CD4-positive, alpha-beta memory T cell (primary cell): ENCODE data around the gene IFRD1. TPM values are rescaled to one million over a fixed set of nuclear protein-coding genes. Genes with fewer than 3 reads are reported as not detected.

Source experiments
- CTCF ChIA-PET: fragments of 350-600 bp; sonication (Branson Sonifier 250); formaldehyde crosslinking; loops from one replicate; lab custom pipeline; 2021; ENCODE audit warnings: inconsistent platforms; ENCODE audit not compliant: partially characterized antibody; lab: Charles Lee
- POLR2A ChIA-PET: fragments of 350-600 bp; sonication (Branson Sonifier 250); formaldehyde crosslinking; loops from one replicate; lab custom pipeline; 2021; ENCODE audit not compliant: partially characterized antibody; lab: Charles Lee
- DNase-seq, 5 donors: peaks; one replicate each; pipeline versions ENCODE4 v3.0.0 to v3.0.0-alpha.2; 2020 to 2022; ENCODE audit warnings: mixed read lengths in 1 of 5
- H3K27ac ChIP-seq: one replicate; pipeline ENCODE4 v1.7.0; 2013; ENCODE audit warnings: low read depth, low read length
- H3K27me3 ChIP-seq: 2 replicates; pipeline ENCODE4 v1.7.0; 2013; ENCODE audit warnings: mild to moderate bottlenecking, low read length, moderate library complexity; ENCODE audit not compliant: insufficient read depth
- H3K36me3 ChIP-seq: 2 replicates; pipeline ENCODE4 v1.7.0; 2013; ENCODE audit warnings: mild to moderate bottlenecking, low read length, moderate library complexity; ENCODE audit not compliant: insufficient read depth
- H3K4me1 ChIP-seq: 2 replicates; pipeline ENCODE4 v1.7.0; 2013; ENCODE audit warnings: mild to moderate bottlenecking, low read length, moderate library complexity; ENCODE audit not compliant: insufficient read depth
- H3K4me3 ChIP-seq, 2 donors: one replicate each; pipeline ENCODE4 v1.7.0; 2013; ENCODE audit warnings: low read length in 2 of 2, mild to moderate bottlenecking in 1 of 2
- H3K9me3 ChIP-seq, 2 donors: one replicate each; pipeline ENCODE4 v1.7.0; 2013; ENCODE audit warnings: low read length in 2 of 2, control low read depth in 1 of 2; ENCODE audit not compliant: control insufficient read depth in 1 of 2
- H3K27ac Mint-ChIP-seq, 7 donors: one replicate each; pipeline ENCODE4 v1.8.0; 2020 to 2021; ENCODE audit warnings: mixed read lengths in 7 of 7, mild to moderate bottlenecking in 6 of 7, inconsistent platforms in 3 of 7, moderate library complexity in 3 of 7
- H3K27me3 Mint-ChIP-seq, 2 donors: one replicate each; pipeline ENCODE4 v1.8.0; 2020 to 2021; ENCODE audit warnings: mixed read lengths in 2 of 2
- H3K36me3 Mint-ChIP-seq, 2 donors: one replicate each; pipeline ENCODE4 v1.8.0; 2020 to 2021; ENCODE audit warnings: mixed read lengths in 2 of 2, inconsistent platforms in 1 of 2, mild to moderate bottlenecking in 1 of 2
- H3K4me1 Mint-ChIP-seq, 4 donors: one replicate each; pipeline ENCODE4 v1.8.0; 2020 to 2021; ENCODE audit warnings: mixed read lengths in 4 of 4, mild to moderate bottlenecking in 1 of 4
- H3K4me3 Mint-ChIP-seq, 8 donors: one replicate each; pipeline ENCODE4 v1.8.0; 2020 to 2021; ENCODE audit warnings: mixed read lengths in 8 of 8, mild to moderate bottlenecking in 7 of 8, moderate library complexity in 6 of 8, inconsistent platforms in 3 of 8
- H3K9me3 Mint-ChIP-seq, 8 donors: one replicate each; pipeline ENCODE4 v1.8.0; 2020 to 2021; ENCODE audit warnings: mixed read lengths in 8 of 8, mild to moderate bottlenecking in 5 of 8, inconsistent platforms in 3 of 8, moderate library complexity in 1 of 8
- intact Hi-C: fragments of 100-400 bp; cut with micrococcal nuclease; formaldehyde crosslinking; loops from one replicate; pipeline ENCODE4 v1.15.1; 2023
- polyA plus RNA-seq, 2 donors: library from polyadenylated mRNA; unstranded; fragments of 300-500 nt; fragmentation: Illumina TruSeq; gene quantifications; one replicate each; pipeline ENCODE4 v1.2.3, GENCODE V29; 2021
- total RNA-seq, 2 experiments: library from RNA; stranded (reverse); gene quantifications; one replicate each; pipeline ENCODE4 v1.2.3, GENCODE V29; 2021

The IFRD1 gene
- total and polyA plus RNA-seq, 4 experiments from 2014 or later: 19.8 to 57.0 (median 43.6) TPM

DNA sequence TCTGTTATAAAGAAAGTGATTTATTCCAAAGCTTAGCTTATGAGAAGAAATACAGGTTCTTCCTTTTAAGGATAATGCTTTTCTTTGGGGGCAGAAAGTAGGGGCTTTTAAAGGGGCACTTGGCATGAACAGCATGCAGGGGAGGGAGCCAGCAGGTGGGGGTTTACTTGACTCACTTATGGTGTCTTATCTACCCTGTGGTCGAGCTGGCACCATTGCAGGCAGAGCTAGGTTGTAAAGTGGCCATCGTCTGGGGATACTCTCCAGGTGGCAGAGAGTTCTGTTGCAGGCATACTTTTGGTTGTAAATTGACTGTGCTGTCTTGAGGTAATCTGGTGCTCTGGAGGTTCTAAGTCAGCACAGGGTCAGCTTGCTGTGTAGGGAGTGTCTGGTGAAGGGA lies 26.3 kb upstream of the IFRD1 start:
- Histone ChIP-seq H3K36me3 (no peaks in the 10 kb centered on the region), H3K27me3 (no peaks in the 10 kb centered on the region), H3K4me1 (peaks cover 17% of the 10 kb centered on the region), H3K27ac (no peak overlapping the region), H3K4me3 (no peak overlapping the region), H3K9me3 (no peaks in the 10 kb centered on the region)
- Mint-ChIP-seq H3K36me3 (no peaks in the 10 kb centered on the region), H3K9me3 (no peaks in the 10 kb centered on the region), H3K4me1 (peaks cover 11 to 16% (median 14%) of the 10 kb centered on the region in 4 donors), H3K4me3 (no peak overlapping the region), H3K27ac (peak overlapping the region in 1 of 7 donors; percentile 26), H3K27me3 (no peaks in the 10 kb centered on the region)
- DNase-seq: no peak
- CTCF ChIA-PET: no interaction called here
- intact Hi-C loops: loop anchor here (2.0 kb wide), 1 partner anchor 25 kb away; no protein-coding TSS in a partner anchor
- POLR2A ChIA-PET: no interaction called here

DNA sequence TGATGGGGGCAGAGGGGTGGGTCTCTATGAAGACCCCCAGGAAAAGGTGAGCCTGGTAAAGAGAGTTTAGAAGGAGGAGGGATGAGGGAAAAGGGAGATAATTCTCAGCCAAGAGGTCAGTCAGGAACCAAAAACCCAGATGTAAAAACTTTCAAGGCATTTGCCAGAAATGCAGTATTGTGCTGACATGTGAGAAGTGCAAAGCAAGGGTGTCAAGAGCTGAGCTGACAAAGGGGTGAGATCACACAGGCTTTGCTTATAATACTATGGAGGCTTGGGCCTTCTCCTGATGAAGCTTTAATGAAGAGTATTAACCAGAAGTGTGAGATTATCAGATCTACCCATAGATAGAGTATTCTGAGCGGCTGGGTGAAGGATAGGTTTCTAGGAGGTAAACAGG lies 22.3 kb upstream of the IFRD1 start:
- H3K36me3 Mint-ChIP-seq: no peaks in the 10 kb centered on the region
- no peaks in the 10 kb centered on the region for H3K9me3 Mint-ChIP-seq
- POLR2A ChIA-PET: no interaction called here
- H3K4me1 Mint-ChIP-seq: peaks cover 0 to 3% (median under 1%) of the 10 kb centered on the region in 4 donors
- Histone ChIP-seq H3K4me1 (peaks cover 7% of the 10 kb centered on the region), H3K4me3 (no peak overlapping the region), H3K27ac (no peak overlapping the region), H3K27me3 (no peaks in the 10 kb centered on the region), H3K9me3 (no peaks in the 10 kb centered on the region), H3K36me3 (no peaks in the 10 kb centered on the region)
- H3K4me3 Mint-ChIP-seq: no peak overlapping the region
- H3K27ac Mint-ChIP-seq: no peak overlapping the region
- CTCF ChIA-PET: no interaction called here
- peaks cover 0 to 2% of the 10 kb centered on the region in 2 donors for H3K27me3 Mint-ChIP-seq
- no peak for DNase-seq
- intact Hi-C loops: no loop called here

DNA sequence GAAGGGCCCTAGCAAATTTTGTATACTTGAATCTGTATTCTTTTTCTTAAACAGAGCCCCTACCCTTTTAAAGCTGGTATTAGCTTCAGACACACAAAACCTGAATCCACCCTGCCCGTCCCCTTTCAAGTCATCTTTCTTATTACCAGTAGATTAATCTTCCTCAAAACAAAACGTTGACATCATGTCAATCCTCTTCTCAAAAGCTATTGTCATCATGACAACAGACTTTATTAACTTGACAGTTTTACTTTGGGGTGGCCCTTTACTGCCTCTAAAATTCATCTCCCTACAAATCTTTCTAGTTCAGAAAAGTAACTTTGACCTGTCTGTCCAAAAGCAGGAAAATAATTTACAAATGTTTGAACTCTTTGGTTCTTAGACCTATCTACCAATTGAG lies 21.5 kb upstream of the IFRD1 start:
- Histone ChIP-seq H3K9me3 (no peaks in the 10 kb centered on the region), H3K27me3 (no peaks in the 10 kb centered on the region), H3K4me3 (no peak overlapping the region), H3K4me1 (no peaks in the 10 kb centered on the region), H3K27ac (no peak overlapping the region), H3K36me3 (no peaks in the 10 kb centered on the region)
- Mint-ChIP-seq H3K4me3 (no peak overlapping the region), H3K27me3 (peaks cover 0 to 2% of the 10 kb centered on the region in 2 donors), H3K27ac (no peak overlapping the region), H3K36me3 (no peaks in the 10 kb centered on the region), H3K9me3 (no peaks in the 10 kb centered on the region), H3K4me1 (no peaks in the 10 kb centered on the region)
- no peak for DNase-seq
- ChIA-PET CTCF (no interaction called here), POLR2A (no interaction called here)
- intact Hi-C loops: no loop called here

DNA sequence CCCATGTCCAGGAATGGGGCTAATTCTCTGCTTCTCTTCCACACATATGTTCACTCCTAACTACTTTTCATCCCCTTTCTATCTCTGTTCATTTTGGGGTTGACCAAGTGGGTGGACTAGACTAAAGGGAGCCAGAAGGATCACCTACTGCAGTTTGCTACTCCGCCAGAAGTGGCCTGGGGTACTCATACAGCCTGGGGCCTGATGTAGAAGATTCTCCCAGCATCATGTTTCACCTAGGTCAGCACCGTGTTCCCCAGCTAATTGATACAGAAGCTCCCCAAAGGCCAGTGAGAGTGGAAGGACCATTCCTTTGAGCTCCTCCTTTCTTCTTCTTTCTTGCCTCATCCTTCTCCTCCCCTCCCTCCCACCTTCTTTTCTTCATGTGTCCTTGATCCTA lies 19.6 kb upstream of the IFRD1 start:
- Histone ChIP-seq H3K9me3 (no peaks in the 10 kb centered on the region), H3K27ac (no peak overlapping the region), H3K36me3 (no peaks in the 10 kb centered on the region), H3K27me3 (no peaks in the 10 kb centered on the region), H3K4me3 (no peak overlapping the region), H3K4me1 (no peaks in the 10 kb centered on the region)
- no peaks in the 10 kb centered on the region for H3K9me3 Mint-ChIP-seq
- H3K4me3 Mint-ChIP-seq: no peak overlapping the region
- intact Hi-C loops: no loop called here
- H3K36me3 Mint-ChIP-seq: no peaks in the 10 kb centered on the region
- H3K4me1 Mint-ChIP-seq: no peaks in the 10 kb centered on the region
- ChIA-PET POLR2A (no interaction called here), CTCF (no interaction called here)
- no peak overlapping the region for H3K27ac Mint-ChIP-seq
- peaks cover 0 to 2% of the 10 kb centered on the region in 2 donors for H3K27me3 Mint-ChIP-seq
- no peak for DNase-seq

DNA sequence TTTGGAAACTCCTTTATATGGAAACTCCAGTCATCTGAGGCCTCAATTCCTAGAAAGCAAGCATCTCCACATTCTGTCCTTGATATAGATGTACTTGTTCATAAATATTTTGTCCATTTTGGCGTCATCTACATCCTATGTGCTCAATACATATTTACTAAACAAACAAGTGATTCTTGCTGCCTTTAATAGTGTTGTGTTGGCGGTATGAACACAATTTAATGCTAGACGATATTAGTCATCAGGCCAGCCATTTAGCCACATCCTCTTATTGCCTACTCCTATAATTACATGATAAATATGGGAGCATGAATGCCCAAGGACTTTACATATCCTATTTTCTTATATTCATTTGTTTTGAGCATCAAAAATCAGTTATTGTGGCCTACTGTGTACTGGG lies 18.5 kb upstream of the IFRD1 start:
- Mint-ChIP-seq H3K27ac (no peak overlapping the region), H3K36me3 (no peaks in the 10 kb centered on the region), H3K4me3 (no peak overlapping the region), H3K4me1 (no peaks in the 10 kb centered on the region), H3K9me3 (no peaks in the 10 kb centered on the region), H3K27me3 (peaks cover 0 to 2% of the 10 kb centered on the region in 2 donors)
- intact Hi-C loops: no loop called here
- no peak for DNase-seq
- Histone ChIP-seq H3K4me3 (no peak overlapping the region), H3K9me3 (no peaks in the 10 kb centered on the region), H3K27me3 (no peaks in the 10 kb centered on the region), H3K4me1 (no peaks in the 10 kb centered on the region), H3K27ac (no peak overlapping the region), H3K36me3 (no peaks in the 10 kb centered on the region)
- ChIA-PET POLR2A (no interaction called here), CTCF (no interaction called here)

DNA sequence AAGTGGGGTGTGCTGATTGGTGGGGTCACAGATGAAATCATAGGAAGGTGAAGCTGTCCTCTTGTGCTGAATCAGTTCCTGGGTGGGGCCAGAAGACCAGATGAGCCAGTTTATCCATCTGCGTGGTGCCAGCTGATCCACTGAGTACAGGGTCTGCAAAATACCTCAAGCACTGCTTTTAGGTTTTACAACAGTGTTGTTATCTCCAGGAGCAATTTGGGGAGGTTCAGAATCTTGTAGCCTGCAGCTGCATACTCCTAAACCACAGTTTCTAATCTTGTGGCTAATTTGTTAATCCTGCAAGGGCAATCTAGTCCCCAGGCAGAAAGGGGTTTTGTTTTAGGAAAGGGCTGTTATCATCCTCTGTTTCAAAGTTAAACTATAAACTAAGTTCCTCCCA lies 17.0 kb upstream of the IFRD1 start:
- CTCF ChIA-PET: no interaction called here
- Mint-ChIP-seq H3K4me1 (no peaks in the 10 kb centered on the region), H3K27ac (no peak overlapping the region), H3K4me3 (no peak overlapping the region), H3K27me3 (peaks cover 2 to 4% of the 10 kb centered on the region in 2 donors), H3K9me3 (peaks cover 0 to 2% (median 0%) of the 10 kb centered on the region in 8 donors), H3K36me3 (no peaks in the 10 kb centered on the region)
- intact Hi-C loops: no loop called here
- H3K27ac ChIP-seq: no peak overlapping the region
- H3K4me1 ChIP-seq: no peaks in the 10 kb centered on the region
- no peak overlapping the region for H3K4me3 ChIP-seq
- no peaks in the 10 kb centered on the region for H3K9me3 ChIP-seq
- no peaks in the 10 kb centered on the region for H3K27me3 ChIP-seq
- no peak for DNase-seq
- H3K36me3 ChIP-seq: no peaks in the 10 kb centered on the region
- POLR2A ChIA-PET: no interaction called here

DNA sequence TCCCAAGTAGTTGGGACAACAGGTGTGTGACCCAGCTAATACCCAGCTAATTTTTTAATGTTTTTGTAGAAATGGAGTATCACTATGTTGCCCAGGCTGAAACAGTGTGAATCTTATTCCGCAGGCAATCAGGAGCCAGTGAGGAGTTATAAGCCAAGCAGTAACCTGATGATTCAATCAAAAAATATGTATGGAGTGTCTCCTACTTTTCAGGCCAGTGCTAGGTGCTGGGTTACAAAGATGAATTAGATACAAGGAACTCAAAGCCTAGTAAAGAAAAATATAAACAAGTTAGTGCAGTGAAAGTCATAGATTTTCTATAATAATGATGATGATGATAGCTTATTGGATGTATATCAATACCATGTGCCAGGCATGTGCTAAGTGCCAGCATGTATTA lies 13.2 kb upstream of the IFRD1 start:
- Mint-ChIP-seq H3K4me1 (no peaks in the 10 kb centered on the region), H3K27ac (no peak overlapping the region), H3K27me3 (peaks cover 0 to 5% of the 10 kb centered on the region in 2 donors), H3K4me3 (no peak overlapping the region), H3K9me3 (peaks cover 0 to 2% (median 0%) of the 10 kb centered on the region in 8 donors), H3K36me3 (no peaks in the 10 kb centered on the region)
- H3K27me3 ChIP-seq: no peaks in the 10 kb centered on the region
- H3K36me3 ChIP-seq: no peaks in the 10 kb centered on the region
- H3K9me3 ChIP-seq: no peaks in the 10 kb centered on the region
- no peak for DNase-seq
- no peak overlapping the region for H3K27ac ChIP-seq
- ChIA-PET POLR2A (no interaction called here), CTCF (no interaction called here)
- intact Hi-C loops: no loop called here
- H3K4me1 ChIP-seq: no peaks in the 10 kb centered on the region
- H3K4me3 ChIP-seq: no peak overlapping the region

DNA sequence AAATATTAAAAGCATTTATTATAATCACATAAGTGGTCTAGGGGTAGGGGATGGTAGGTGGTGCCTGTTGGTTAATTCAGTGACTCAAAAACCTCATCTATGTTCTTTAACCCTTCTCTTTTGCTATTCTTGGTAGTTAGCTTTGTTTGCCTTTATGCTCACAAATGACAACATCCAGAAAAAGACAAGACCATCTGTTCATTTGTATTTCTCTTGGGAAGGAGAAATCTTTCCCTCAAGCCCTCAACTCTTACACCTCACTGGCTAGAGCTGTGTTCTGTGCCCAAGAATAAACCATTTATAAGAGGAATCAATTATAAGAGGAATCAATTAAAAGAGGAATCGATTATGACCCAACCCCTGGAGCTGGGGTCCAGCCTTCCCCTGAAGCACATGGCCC lies 10.8 kb upstream of the IFRD1 start:
- H3K36me3 ChIP-seq: no peaks in the 10 kb centered on the region
- DNase-seq: no peak
- ChIA-PET CTCF (no interaction called here), POLR2A (no interaction called here)
- H3K27me3 ChIP-seq: no peaks in the 10 kb centered on the region
- intact Hi-C loops: no loop called here
- H3K36me3 Mint-ChIP-seq: no peaks in the 10 kb centered on the region
- H3K4me3 ChIP-seq: no peak overlapping the region
- no peaks in the 10 kb centered on the region for H3K4me1 Mint-ChIP-seq
- H3K9me3 Mint-ChIP-seq: peaks cover 0 to 2% (median 0%) of the 10 kb centered on the region in 8 donors
- no peak overlapping the region for H3K27ac ChIP-seq
- H3K9me3 ChIP-seq: no peaks in the 10 kb centered on the region
- H3K4me3 Mint-ChIP-seq: no peak overlapping the region
- no peak overlapping the region for H3K27ac Mint-ChIP-seq
- H3K27me3 Mint-ChIP-seq: peaks cover 0 to 5% of the 10 kb centered on the region in 2 donors
- H3K4me1 ChIP-seq: no peaks in the 10 kb centered on the region
